ENCODE data around the gene CYP1A1. TPM values are rescaled to one million over a fixed set of nuclear protein-coding genes. Genes with fewer than 3 reads are reported as not detected.

CYP1A1 gene
- total and polyA plus RNA-seq, 2 of the 13 experiments (the other 11 are each of a cell fraction or from before 2014, with no cell fraction given), result 7.9 to 8.0 TPM

DNA sequence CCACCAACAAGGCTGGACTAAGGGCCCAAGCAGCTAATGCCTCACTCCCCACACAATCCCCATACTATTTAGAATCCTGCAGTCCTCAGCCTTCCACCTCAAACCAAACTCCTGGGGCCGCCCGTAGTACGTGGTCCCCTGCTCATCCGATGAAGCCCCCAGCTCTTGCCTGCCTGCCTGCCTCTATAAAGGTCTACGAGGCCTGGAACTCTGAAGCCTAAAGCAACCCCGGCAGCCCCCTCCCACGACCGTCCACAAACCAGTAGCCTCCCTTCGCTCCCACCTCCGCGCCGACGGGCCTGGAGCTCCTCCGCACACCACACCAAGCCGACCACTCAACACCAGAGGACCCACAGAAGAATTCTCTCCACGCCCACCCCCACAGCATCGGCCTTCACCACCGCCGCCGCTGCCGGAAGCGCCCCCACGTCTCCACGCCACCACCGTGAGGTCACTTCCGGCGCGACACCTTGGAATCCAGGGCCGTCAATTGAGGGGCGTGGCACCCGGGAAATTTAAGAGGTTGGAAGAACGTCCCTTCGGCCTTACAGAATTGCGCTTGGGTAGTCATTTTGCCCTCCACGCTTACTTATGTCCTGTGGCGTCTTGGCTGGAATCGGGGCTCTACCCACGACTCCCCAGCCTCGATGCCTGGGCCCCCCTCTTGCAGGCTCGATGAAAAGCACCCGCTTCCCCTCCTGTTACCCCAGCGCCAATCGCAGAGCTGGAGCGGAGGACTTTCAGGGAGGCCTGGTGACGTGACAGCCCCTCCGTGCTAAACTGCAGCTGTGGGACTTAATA lies 29.5 kb downstream of the CYP1A1 start, which contains the start of gene EDC3 (continued):
- TF ChIP-seq, protein P1, sequence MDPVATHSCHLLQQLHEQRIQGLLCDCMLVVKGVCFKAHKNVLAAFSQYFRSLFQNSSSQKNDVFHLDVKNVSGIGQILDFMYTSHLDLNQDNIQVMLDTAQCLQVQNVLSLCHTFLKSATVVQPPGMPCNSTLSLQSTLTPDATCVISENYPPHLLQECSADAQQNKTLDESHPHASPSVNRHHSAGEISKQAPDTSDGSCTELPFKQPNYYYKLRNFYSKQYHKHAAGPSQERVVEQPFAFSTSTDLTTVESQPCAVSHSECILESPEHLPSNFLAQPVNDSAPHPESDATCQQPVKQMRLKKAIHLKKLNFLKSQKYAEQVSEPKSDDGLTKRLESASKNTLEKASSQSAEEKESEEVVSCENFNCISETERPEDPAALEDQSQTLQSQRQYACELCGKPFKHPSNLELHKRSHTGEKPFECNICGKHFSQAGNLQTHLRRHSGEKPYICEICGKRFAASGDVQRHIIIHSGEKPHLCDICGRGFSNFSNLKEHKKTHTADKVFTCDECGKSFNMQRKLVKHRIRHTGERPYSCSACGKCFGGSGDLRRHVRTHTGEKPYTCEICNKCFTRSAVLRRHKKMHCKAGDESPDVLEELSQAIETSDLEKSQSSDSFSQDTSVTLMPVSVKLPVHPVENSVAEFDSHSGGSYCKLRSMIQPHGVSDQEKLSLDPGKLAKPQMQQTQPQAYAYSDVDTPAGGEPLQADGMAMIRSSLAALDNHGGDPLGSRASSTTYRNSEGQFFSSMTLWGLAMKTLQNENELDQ (CRISPR knock-in tag; IDR thresholded peaks at IDR 0.05; ENCODE audit: borderline replicate concordance), result no peak
- TF ChIP-seq, protein P2, sequence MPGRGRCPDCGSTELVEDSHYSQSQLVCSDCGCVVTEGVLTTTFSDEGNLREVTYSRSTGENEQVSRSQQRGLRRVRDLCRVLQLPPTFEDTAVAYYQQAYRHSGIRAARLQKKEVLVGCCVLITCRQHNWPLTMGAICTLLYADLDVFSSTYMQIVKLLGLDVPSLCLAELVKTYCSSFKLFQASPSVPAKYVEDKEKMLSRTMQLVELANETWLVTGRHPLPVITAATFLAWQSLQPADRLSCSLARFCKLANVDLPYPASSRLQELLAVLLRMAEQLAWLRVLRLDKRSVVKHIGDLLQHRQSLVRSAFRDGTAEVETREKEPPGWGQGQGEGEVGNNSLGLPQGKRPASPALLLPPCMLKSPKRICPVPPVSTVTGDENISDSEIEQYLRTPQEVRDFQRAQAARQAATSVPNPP (CRISPR knock-in tag; IDR thresholded peaks at IDR 0.05), result peak; percentile 75; the same call in 1 of the 2 replicates
- peak; percentile 86 for TF ChIP-seq ZNF598 (CRISPR knock-in tag; IDR thresholded peaks at IDR 0.05; ENCODE audit: borderline replicate concordance)
- TF ChIP-seq, protein P3, sequence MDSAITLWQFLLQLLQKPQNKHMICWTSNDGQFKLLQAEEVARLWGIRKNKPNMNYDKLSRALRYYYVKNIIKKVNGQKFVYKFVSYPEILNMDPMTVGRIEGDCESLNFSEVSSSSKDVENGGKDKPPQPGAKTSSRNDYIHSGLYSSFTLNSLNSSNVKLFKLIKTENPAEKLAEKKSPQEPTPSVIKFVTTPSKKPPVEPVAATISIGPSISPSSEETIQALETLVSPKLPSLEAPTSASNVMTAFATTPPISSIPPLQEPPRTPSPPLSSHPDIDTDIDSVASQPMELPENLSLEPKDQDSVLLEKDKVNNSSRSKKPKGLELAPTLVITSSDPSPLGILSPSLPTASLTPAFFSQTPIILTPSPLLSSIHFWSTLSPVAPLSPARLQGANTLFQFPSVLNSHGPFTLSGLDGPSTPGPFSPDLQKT (CRISPR knock-in tag; IDR thresholded peaks at IDR 0.05; ENCODE audit: borderline replicate concordance), result peak; percentile 51; the same call in 1 of the 2 replicates
- TF ChIP-seq, protein P4, sequence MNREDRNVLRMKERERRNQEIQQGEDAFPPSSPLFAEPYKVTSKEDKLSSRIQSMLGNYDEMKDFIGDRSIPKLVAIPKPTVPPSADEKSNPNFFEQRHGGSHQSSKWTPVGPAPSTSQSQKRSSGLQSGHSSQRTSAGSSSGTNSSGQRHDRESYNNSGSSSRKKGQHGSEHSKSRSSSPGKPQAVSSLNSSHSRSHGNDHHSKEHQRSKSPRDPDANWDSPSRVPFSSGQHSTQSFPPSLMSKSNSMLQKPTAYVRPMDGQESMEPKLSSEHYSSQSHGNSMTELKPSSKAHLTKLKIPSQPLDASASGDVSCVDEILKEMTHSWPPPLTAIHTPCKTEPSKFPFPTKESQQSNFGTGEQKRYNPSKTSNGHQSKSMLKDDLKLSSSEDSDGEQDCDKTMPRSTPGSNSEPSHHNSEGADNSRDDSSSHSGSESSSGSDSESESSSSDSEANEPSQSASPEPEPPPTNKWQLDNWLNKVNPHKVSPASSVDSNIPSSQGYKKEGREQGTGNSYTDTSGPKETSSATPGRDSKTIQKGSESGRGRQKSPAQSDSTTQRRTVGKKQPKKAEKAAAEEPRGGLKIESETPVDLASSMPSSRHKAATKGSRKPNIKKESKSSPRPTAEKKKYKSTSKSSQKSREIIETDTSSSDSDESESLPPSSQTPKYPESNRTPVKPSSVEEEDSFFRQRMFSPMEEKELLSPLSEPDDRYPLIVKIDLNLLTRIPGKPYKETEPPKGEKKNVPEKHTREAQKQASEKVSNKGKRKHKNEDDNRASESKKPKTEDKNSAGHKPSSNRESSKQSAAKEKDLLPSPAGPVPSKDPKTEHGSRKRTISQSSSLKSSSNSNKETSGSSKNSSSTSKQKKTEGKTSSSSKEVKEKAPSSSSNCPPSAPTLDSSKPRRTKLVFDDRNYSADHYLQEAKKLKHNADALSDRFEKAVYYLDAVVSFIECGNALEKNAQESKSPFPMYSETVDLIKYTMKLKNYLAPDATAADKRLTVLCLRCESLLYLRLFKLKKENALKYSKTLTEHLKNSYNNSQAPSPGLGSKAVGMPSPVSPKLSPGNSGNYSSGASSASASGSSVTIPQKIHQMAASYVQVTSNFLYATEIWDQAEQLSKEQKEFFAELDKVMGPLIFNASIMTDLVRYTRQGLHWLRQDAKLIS (CRISPR knock-in tag; IDR thresholded peaks at IDR 0.05), result no peak
- TF ChIP-seq, protein P5, sequence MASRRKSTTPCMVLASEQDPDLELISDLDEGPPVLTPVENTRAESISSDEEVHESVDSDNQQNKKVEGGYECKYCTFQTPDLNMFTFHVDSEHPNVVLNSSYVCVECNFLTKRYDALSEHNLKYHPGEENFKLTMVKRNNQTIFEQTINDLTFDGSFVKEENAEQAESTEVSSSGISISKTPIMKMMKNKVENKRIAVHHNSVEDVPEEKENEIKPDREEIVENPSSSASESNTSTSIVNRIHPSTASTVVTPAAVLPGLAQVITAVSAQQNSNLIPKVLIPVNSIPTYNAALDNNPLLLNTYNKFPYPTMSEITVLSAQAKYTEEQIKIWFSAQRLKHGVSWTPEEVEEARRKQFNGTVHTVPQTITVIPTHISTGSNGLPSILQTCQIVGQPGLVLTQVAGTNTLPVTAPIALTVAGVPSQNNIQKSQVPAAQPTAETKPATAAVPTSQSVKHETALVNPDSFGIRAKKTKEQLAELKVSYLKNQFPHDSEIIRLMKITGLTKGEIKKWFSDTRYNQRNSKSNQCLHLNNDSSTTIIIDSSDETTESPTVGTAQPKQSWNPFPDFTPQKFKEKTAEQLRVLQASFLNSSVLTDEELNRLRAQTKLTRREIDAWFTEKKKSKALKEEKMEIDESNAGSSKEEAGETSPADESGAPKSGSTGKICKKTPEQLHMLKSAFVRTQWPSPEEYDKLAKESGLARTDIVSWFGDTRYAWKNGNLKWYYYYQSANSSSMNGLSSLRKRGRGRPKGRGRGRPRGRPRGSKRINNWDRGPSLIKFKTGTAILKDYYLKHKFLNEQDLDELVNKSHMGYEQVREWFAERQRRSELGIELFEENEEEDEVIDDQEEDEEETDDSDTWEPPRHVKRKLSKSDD (CRISPR knock-in tag; IDR thresholded peaks at IDR 0.05; ENCODE audit: low read depth), result peak; percentile 79
- TF ChIP-seq, protein P6, sequence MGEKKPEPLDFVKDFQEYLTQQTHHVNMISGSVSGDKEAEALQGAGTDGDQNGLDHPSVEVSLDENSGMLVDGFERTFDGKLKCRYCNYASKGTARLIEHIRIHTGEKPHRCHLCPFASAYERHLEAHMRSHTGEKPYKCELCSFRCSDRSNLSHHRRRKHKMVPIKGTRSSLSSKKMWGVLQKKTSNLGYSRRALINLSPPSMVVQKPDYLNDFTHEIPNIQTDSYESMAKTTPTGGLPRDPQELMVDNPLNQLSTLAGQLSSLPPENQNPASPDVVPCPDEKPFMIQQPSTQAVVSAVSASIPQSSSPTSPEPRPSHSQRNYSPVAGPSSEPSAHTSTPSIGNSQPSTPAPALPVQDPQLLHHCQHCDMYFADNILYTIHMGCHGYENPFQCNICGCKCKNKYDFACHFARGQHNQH (CRISPR knock-in tag; IDR thresholded peaks at IDR 0.05), result peak; percentile 82; the same call in 1 of the 2 replicates
- TF ChIP-seq LCORL (IDR thresholded peaks at IDR 0.05), result no peak
- TF ChIP-seq LCORL (CRISPR knock-in tag; IDR thresholded peaks at IDR 0.05), result 0 out of 2 replicates have a peak, but pooled peaks have one; percentile 27
